Osteocyte (in vitro differentiated cells): ENCODE results near the gene MNX1. TPM values are rescaled to one million over a fixed set of nuclear protein-coding genes. Genes with fewer than 3 reads are reported as not detected.

ENCODE experiments used
- DNase-seq: peaks from one replicate; pipeline ENCODE4 v3.0.0; 2021; ENCODE audit warnings: mixed read lengths; ENCODE audit not compliant: unreplicated experiment; ENCODE audit errors: extremely low spot score
- H3K27ac Mint-ChIP-seq: one replicate; pipeline ENCODE4 v1.8.0; 2021; ENCODE audit warnings: mild to moderate bottlenecking, mixed read lengths; ENCODE audit not compliant: unreplicated experiment
- H3K27me3 Mint-ChIP-seq: one replicate; pipeline ENCODE4 v1.8.0; 2021; ENCODE audit warnings: mixed read lengths; ENCODE audit not compliant: unreplicated experiment
- H3K36me3 Mint-ChIP-seq: one replicate; pipeline ENCODE4 v1.8.0; 2021; ENCODE audit warnings: mixed read lengths; ENCODE audit not compliant: unreplicated experiment
- H3K4me1 Mint-ChIP-seq: one replicate; pipeline ENCODE4 v1.8.0; 2021; ENCODE audit warnings: mixed read lengths; ENCODE audit not compliant: unreplicated experiment
- H3K4me3 Mint-ChIP-seq: one replicate; pipeline ENCODE4 v1.8.0; 2021; ENCODE audit warnings: mild to moderate bottlenecking, moderate library complexity, mixed read lengths; ENCODE audit not compliant: unreplicated experiment
- H3K9me3 Mint-ChIP-seq: one replicate; pipeline ENCODE4 v1.8.0; 2021; ENCODE audit warnings: mixed read lengths; ENCODE audit not compliant: unreplicated experiment
- total RNA-seq: library from RNA; stranded (reverse); gene quantifications from 2 replicates; pipeline ENCODE4 v1.2.1, GENCODE V29; 2021
- TF ChIP-seq, protein P1 (sequence below): fragments of 200-600 bp; sonication (generic); IDR thresholded peaks from 2 replicates; pipeline ENCODE4 v1.5.0; 2021; ENCODE audit warnings: antibody characterized with exemption, mild to moderate bottlenecking, moderate library complexity

The MNX1 gene
- total RNA-seq, 1 donor from 2014 or later, result not detected

DNA sequence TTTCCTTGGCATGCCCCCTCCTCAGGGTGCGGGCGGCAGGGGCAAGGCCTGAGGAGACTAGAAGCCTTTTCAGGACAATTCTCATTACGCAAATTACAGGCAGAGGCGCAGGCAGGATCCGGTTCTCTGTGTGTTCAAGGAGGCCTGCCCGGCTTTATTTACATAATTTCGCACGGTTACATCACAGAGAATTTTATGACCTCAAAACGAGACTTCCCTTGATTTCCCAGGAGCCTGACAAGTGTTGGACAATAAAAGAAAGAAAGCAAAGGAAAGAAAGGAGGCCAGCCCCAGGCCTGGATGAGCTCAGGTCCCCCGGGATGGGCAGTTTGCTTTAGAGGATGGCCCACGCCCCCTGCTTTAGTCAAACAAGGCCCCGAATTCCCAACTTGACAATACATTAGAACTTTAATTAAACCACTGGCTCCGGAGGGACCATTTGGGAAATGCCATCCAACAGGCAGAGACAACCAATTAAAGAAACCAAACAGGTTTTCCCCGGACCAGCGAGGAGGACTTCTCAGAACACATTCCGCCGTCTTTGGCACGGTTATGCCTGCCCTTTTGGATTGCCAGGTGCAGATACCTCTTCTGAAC, 2.9 kb downstream of the MNX1 start:
- H3K27ac Mint-ChIP-seq, result no peak overlapping the region
- TF ChIP-seq, protein P1, sequence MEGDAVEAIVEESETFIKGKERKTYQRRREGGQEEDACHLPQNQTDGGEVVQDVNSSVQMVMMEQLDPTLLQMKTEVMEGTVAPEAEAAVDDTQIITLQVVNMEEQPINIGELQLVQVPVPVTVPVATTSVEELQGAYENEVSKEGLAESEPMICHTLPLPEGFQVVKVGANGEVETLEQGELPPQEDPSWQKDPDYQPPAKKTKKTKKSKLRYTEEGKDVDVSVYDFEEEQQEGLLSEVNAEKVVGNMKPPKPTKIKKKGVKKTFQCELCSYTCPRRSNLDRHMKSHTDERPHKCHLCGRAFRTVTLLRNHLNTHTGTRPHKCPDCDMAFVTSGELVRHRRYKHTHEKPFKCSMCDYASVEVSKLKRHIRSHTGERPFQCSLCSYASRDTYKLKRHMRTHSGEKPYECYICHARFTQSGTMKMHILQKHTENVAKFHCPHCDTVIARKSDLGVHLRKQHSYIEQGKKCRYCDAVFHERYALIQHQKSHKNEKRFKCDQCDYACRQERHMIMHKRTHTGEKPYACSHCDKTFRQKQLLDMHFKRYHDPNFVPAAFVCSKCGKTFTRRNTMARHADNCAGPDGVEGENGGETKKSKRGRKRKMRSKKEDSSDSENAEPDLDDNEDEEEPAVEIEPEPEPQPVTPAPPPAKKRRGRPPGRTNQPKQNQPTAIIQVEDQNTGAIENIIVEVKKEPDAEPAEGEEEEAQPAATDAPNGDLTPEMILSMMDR, result no peak
- no peak for DNase-seq
- peaks cover 20% of the 10 kb centered on the region for H3K4me1 Mint-ChIP-seq
- peaks cover 64% of the 10 kb centered on the region for H3K27me3 Mint-ChIP-seq
- H3K36me3 Mint-ChIP-seq, result no peaks in the 10 kb centered on the region
- no peak overlapping the region for H3K4me3 Mint-ChIP-seq
- no peaks in the 10 kb centered on the region for H3K9me3 Mint-ChIP-seq

- H3K36me3 Mint-ChIP-seq, result no peaks in the 10 kb centered on the region
- H3K4me3 Mint-ChIP-seq, result no peak overlapping the region
- TF ChIP-seq, protein P1, result no peak
- peaks cover 62% of the 10 kb centered on the region for H3K27me3 Mint-ChIP-seq
- H3K4me1 Mint-ChIP-seq, result peaks cover 20% of the 10 kb centered on the region
- no peak overlapping the region for H3K27ac Mint-ChIP-seq
- no peak for DNase-seq
- no peaks in the 10 kb centered on the region for H3K9me3 Mint-ChIP-seq
These were observed 3.5 kb downstream of the MNX1 start for GRCh38 chr7:157006829-157007469.

DNA sequence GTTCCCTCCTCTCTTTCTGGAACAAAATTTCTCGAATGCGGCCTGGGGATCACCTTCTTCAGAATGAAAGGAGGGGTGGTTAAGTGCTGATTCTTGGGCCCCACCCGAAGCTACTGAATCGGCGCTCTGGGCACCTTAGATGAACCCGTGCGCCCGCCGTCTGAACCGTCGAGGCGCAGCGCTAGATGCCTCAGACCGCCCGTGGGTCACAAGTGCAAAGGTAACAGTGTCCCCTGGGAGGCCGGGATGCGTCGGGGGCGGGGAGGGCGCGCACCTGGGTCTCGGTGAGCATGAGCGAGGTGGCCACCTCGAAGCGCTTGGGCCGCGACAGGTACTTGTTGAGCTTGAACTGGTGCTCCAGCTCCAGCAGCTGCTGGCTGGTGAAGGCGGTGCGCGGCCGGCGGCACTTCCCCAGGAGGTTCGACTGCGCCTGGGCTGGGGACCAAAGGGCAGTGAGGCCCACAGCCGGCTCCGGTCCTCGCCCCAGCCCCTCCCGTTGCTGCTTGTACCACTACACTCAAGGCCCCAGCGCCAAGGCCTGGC, 4.2 kb downstream of the MNX1 start:
- no peak for DNase-seq
- Mint-ChIP-seq H3K27ac (no peak overlapping the region), H3K27me3 (peaks cover 61% of the 10 kb centered on the region), H3K36me3 (no peaks in the 10 kb centered on the region), H3K4me3 (no peak overlapping the region), H3K4me1 (peaks cover 19% of the 10 kb centered on the region), H3K9me3 (no peaks in the 10 kb centered on the region)
- TF ChIP-seq, protein P1, result no peak

GRCh38 chr7:157005456-157006204, 4.8 kb downstream of the MNX1 start:
- Mint-ChIP-seq H3K4me1 (peaks cover 22% of the 10 kb centered on the region), H3K9me3 (no peaks in the 10 kb centered on the region), H3K27me3 (peaks cover 64% of the 10 kb centered on the region), H3K27ac (no peak overlapping the region), H3K36me3 (no peaks in the 10 kb centered on the region), H3K4me3 (no peak overlapping the region)
- TF ChIP-seq, protein P1, result no peak
- DNase-seq, result no peak
